HG03280 (cell line): ENCODE results near the gene MSMB.
"Not testable (repeated sequence)": the region's sequence is repeated elsewhere in the genome, so short reads cannot be mapped to it uniquely, and the experiment has no call there.

Experiments
- ATAC-seq: cut with Tn5 transposase; IDR thresholded peaks from one replicate; pipeline ENCODE4 v1.9.1; 2021; ENCODE audit warnings: mild to moderate bottlenecking, moderate library complexity; ENCODE audit not compliant: unreplicated experiment

MSMB gene

GRCh38 chr10:46070749-46071148 is 24.7 kb upstream of the MSMB start:
- ATAC-seq, result no peak

- ATAC-seq, result no peak
Measured at GRCh38 chr10:46069771-46070463, 23.8 kb upstream of the MSMB start.

- no peak for ATAC-seq
Measured at GRCh38 chr10:46068905-46069304, 22.8 kb upstream of the MSMB start.

- no peak for ATAC-seq
Measured at GRCh38 chr10:46068117-46068516, 22.0 kb upstream of the MSMB start.

- no peak for ATAC-seq
Measured at GRCh38 chr10:46064269-46064817, 18.3 kb upstream of the MSMB start.

- no peak for ATAC-seq
Measured at GRCh38 chr10:46062723-46063428, 16.8 kb upstream of the MSMB start.

- no peak for ATAC-seq
Measured at GRCh38 chr10:46060706-46061105, 14.6 kb upstream of the MSMB start.

GRCh38 chr10:46057927-46058326 is 11.9 kb upstream of the MSMB start:
- not testable (repeated sequence) for ATAC-seq

GRCh38 chr10:46057038-46057437 is 11.0 kb upstream of the MSMB start:
- no peak for ATAC-seq

- no peak for ATAC-seq
Measured at GRCh38 chr10:46055771-46056170, 9.7 kb upstream of the MSMB start.

- ATAC-seq, result no peak
Measured at GRCh38 chr10:46053534-46054434, 7.7 kb upstream of the MSMB start.

GRCh38 chr10:46052791-46053375 is 6.8 kb upstream of the MSMB start:
- no peak for ATAC-seq

- ATAC-seq, result no peak
Measured at GRCh38 chr10:46052057-46052790, 6.2 kb upstream of the MSMB start.

- ATAC-seq, result no peak
Measured at GRCh38 chr10:46050941-46051623, 5.0 kb upstream of the MSMB start.

GRCh38 chr10:46049497-46049831 is 3.4 kb upstream of the MSMB start:
- ATAC-seq, result not testable (repeated sequence)

GRCh38 chr10:46048152-46048551 is 2.1 kb upstream of the MSMB start:
- ATAC-seq, result no peak

- ATAC-seq, result no peak
Measured at GRCh38 chr10:46042527-46042926, 3.5 kb downstream of the MSMB start.

GRCh38 chr10:46040004-46040403 is 6.1 kb downstream of the MSMB start:
- ATAC-seq, result no peak

- ATAC-seq, result no peak
Measured at GRCh38 chr10:46037107-46037825, 8.8 kb downstream of the MSMB start.
